Testis (tissue), 3 donors: ENCODE measurements around the gene CALML4. TPM values are rescaled to one million over a fixed set of nuclear protein-coding genes. Genes with fewer than 3 reads are reported as not detected.

Experiments used
- DNase-seq: peaks from one replicate; pipeline ENCODE4 v3.0.0-alpha.2; 2019
- H3K27ac ChIP-seq, 2 donors: fragments of 200-600 bp; sonication (generic); one replicate each; pipeline ENCODE4 v1.5.1; 2019
- H3K27me3 ChIP-seq: fragments of 200-600 bp; sonication (generic); one replicate; pipeline ENCODE4 v1.5.1; 2019
- H3K36me3 ChIP-seq: fragments of 200-600 bp; sonication (generic); one replicate; pipeline ENCODE4 v1.5.1; 2017; ENCODE audit warnings: low read depth; ENCODE audit errors: missing control alignments
- H3K4me1 ChIP-seq: fragments of 200-600 bp; sonication (generic); one replicate; pipeline ENCODE4 v1.5.1; 2019
- H3K4me3 ChIP-seq, 2 donors: fragments of 200-600 bp; sonication (generic); one replicate each; pipeline ENCODE4 v1.5.1; 2017 to 2019
- H3K9me3 ChIP-seq: fragments of 200-600 bp; sonication (generic); one replicate; pipeline ENCODE4 v1.5.1; 2017
- CTCF ChIP-seq, 3 experiments: fragments of 450-650 bp in 2 of 3; fragments of 200-600 bp in 1 of 3; sonication (generic) in 1 of 3; IDR thresholded peaks; one replicate each; pipeline ENCODE4 v1.5.1; 2016 to 2019; ENCODE audit warnings: antibody characterized with exemption in 3 of 3, mild to moderate bottlenecking in 2 of 3, moderate library complexity in 1 of 3
- POLR2A ChIP-seq: fragments of 450-650 bp; IDR thresholded peaks from one replicate; pipeline ENCODE4 v1.6.1; 2017; ENCODE audit warnings: antibody characterized with exemption, mild to moderate bottlenecking, moderate library complexity
- WGBS, 2 donors: methylation state at CpG; one replicate each; pipeline ENCODE4 v1.1.5; 2018; 5-methylcytosine and 5-hydroxymethylcytosine counted together
- intact Hi-C: fragments of 100-400 bp; cut with DNase I; formaldehyde crosslinking; loops from one replicate; pipeline ENCODE4 v1.15.1; 2023; ENCODE audit warnings: low total_unique reads
- polyA plus RNA-seq: library from polyadenylated mRNA; stranded (reverse); fragments of 350-450 nt; fragmentation: Illumina TruSeq; extraction: RNeasy Lipid Tissue Mini Kit (QIAGEN cat#74804); gene quantifications from one replicate; pipeline ENCODE4 v1.2.3, GENCODE V29; 2014; ENCODE audit warnings: low read depth, low replicate concordance; ENCODE audit not compliant: insufficient read depth
- total RNA-seq, 2 donors: library from RNA; depleted of rRNA; stranded (reverse); fragments of >200 nt; gene quantifications; one replicate each; pipeline ENCODE4 v1.2.3, GENCODE V29; 2016

CALML4 gene
- total and polyA plus RNA-seq, 3 donors from 2014 or later, result 6.8 to 10.5 (median 10.4) TPM

- 79 to 80% methylated on average over 1 of the region's 1 CpG for WGBS, 2 donors
- no peak overlapping the region for H3K27ac ChIP-seq
- intact Hi-C loops, result no loop called here
- no peak overlapping the region for H3K4me3 ChIP-seq
- TF ChIP-seq CTCF (IDR thresholded peaks at IDR 0.05) (no peak), POLR2A (no peak)
- DNase-seq, result no peak
- H3K4me1 ChIP-seq, result no peaks in the 10 kb centered on the region
- no peaks in the 10 kb centered on the region for H3K9me3 ChIP-seq
- no peaks in the 10 kb centered on the region for H3K36me3 ChIP-seq
- H3K27me3 ChIP-seq, result no peaks in the 10 kb centered on the region
These were observed 56.1 kb downstream of the CALML4 start for GRCh38 chr15:68149059-68149458.

GRCh38 chr15:68148039-68148438 is 57.1 kb downstream of the CALML4 start:
- no peak for DNase-seq
- no peak overlapping the region for H3K4me3 ChIP-seq
- 87 to 90% methylated on average over 1 of the region's 1 CpG for WGBS, 2 donors
- TF ChIP-seq CTCF (IDR thresholded peaks at IDR 0.05) (no peak), POLR2A (no peak)
- no peaks in the 10 kb centered on the region for H3K27me3 ChIP-seq
- no peaks in the 10 kb centered on the region for H3K9me3 ChIP-seq
- intact Hi-C loops, result no loop called here
- H3K4me1 ChIP-seq, result no peaks in the 10 kb centered on the region
- no peak overlapping the region for H3K27ac ChIP-seq
- no peaks in the 10 kb centered on the region for H3K36me3 ChIP-seq

- Histone ChIP-seq H3K9me3 (no peaks in the 10 kb centered on the region), H3K4me1 (no peaks in the 10 kb centered on the region), H3K27me3 (no peaks in the 10 kb centered on the region), H3K27ac (no peak overlapping the region), H3K36me3 (no peaks in the 10 kb centered on the region), H3K4me3 (no peak overlapping the region)
- DNase-seq, result no peak
- intact Hi-C loops, result no loop called here
- TF ChIP-seq CTCF (IDR thresholded peaks at IDR 0.05), result no peak
- TF ChIP-seq POLR2A, result no peak
These were observed 59.4 kb downstream of the CALML4 start for GRCh38 chr15:68145706-68146105.

GRCh38 chr15:68143785-68144184 is 61.3 kb downstream of the CALML4 start:
- DNase-seq, result no peak
- Histone ChIP-seq H3K27me3 (no peaks in the 10 kb centered on the region), H3K4me1 (no peaks in the 10 kb centered on the region), H3K9me3 (no peaks in the 10 kb centered on the region), H3K27ac (no peak overlapping the region), H3K4me3 (no peak overlapping the region), H3K36me3 (no peaks in the 10 kb centered on the region)
- intact Hi-C loops, result no loop called here
- no peak for TF ChIP-seq CTCF (IDR thresholded peaks at IDR 0.05)
- WGBS, 2 donors, result 94 to 96% methylated on average over 1 of the region's 1 CpG

GRCh38 chr15:68143129-68143528 is 62.0 kb downstream of the CALML4 start:
- H3K4me3 ChIP-seq, result no peak overlapping the region
- H3K4me1 ChIP-seq, result no peaks in the 10 kb centered on the region
- no peak for DNase-seq
- intact Hi-C loops, result no loop called here
- no peak for TF ChIP-seq POLR2A
- no peak for TF ChIP-seq CTCF (IDR thresholded peaks at IDR 0.05)
- no peaks in the 10 kb centered on the region for H3K36me3 ChIP-seq
- H3K9me3 ChIP-seq, result no peaks in the 10 kb centered on the region
- 74 to 85% methylated on average over 2 of the region's 2 CpGs for WGBS, 2 donors
- no peak overlapping the region for H3K27ac ChIP-seq
- no peaks in the 10 kb centered on the region for H3K27me3 ChIP-seq

Other genes starting within 250 kb of the CALML4 start
- gene PIAS1, start 151.0 kb downstream of the CALML4 start, total RNA-seq, result 10 to 100 TPM; 60.5 to 87.6 TPM
- 57.2 TPM for gene PIAS1, start 151.0 kb downstream of the CALML4 start, polyA plus RNA-seq
- 10 to 100 TPM; 39.7 to 58.8 TPM for gene CLN6, start 24.4 kb upstream of the CALML4 start, total RNA-seq
- gene CLN6, start 24.4 kb upstream of the CALML4 start, polyA plus RNA-seq, result 23.3 TPM
- 10 to 100 TPM; 65.8 to 86.3 TPM for gene FEM1B, start 72.4 kb upstream of the CALML4 start, total RNA-seq
- gene FEM1B, start 72.4 kb upstream of the CALML4 start, polyA plus RNA-seq, result 122 TPM
- gene ITGA11, start 226.8 kb upstream of the CALML4 start, total RNA-seq, result 1 to 10 TPM; 4.3 to 5.6 TPM
- 6.6 TPM for gene ITGA11, start 226.8 kb upstream of the CALML4 start, polyA plus RNA-seq